Panc1 (cell line): ENCODE measurements around the gene OPN1SW.

Experiments used
- TF ChIP-seq, protein P1 (sequence below): fragments of 450-650 bp; IDR thresholded peaks from 2 replicates; pipeline ENCODE4 v1.5.1; 2017; ENCODE audit warnings: mild to moderate bottlenecking
- TF ChIP-seq, protein P2 (sequence below), 2 experiments: IDR thresholded peaks; 2 replicates each; pipeline ENCODE4 v1.6.1; 2011 to 2012; ENCODE audit warnings: low read depth in 2 of 2, control low read depth in 1 of 2, low read length in 1 of 2, mild to moderate bottlenecking in 1 of 2, moderate library complexity in 1 of 2; ENCODE audit not compliant: insufficient read depth in 1 of 2

DNA sequence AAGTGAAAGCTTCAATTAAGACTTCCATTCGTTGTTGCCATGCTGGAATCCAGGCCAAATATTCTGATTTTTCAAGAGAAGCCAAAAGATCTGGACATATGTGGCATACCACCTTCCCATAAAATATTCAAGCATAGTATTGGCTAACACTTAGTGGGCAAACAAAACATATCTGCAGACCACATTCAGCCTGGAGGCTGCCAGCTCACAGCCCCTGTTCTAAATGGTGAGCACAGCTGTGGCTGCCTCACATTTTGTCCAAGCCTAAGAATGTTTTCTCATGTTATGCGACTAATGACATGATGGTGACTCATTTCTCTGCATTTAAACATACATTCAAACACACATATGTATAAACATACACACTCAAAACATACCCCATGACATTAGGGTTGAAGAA is 47.0 kb downstream of the OPN1SW start:
- TF ChIP-seq, protein P1, sequence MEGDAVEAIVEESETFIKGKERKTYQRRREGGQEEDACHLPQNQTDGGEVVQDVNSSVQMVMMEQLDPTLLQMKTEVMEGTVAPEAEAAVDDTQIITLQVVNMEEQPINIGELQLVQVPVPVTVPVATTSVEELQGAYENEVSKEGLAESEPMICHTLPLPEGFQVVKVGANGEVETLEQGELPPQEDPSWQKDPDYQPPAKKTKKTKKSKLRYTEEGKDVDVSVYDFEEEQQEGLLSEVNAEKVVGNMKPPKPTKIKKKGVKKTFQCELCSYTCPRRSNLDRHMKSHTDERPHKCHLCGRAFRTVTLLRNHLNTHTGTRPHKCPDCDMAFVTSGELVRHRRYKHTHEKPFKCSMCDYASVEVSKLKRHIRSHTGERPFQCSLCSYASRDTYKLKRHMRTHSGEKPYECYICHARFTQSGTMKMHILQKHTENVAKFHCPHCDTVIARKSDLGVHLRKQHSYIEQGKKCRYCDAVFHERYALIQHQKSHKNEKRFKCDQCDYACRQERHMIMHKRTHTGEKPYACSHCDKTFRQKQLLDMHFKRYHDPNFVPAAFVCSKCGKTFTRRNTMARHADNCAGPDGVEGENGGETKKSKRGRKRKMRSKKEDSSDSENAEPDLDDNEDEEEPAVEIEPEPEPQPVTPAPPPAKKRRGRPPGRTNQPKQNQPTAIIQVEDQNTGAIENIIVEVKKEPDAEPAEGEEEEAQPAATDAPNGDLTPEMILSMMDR, result no peak
- TF ChIP-seq, protein P2, sequence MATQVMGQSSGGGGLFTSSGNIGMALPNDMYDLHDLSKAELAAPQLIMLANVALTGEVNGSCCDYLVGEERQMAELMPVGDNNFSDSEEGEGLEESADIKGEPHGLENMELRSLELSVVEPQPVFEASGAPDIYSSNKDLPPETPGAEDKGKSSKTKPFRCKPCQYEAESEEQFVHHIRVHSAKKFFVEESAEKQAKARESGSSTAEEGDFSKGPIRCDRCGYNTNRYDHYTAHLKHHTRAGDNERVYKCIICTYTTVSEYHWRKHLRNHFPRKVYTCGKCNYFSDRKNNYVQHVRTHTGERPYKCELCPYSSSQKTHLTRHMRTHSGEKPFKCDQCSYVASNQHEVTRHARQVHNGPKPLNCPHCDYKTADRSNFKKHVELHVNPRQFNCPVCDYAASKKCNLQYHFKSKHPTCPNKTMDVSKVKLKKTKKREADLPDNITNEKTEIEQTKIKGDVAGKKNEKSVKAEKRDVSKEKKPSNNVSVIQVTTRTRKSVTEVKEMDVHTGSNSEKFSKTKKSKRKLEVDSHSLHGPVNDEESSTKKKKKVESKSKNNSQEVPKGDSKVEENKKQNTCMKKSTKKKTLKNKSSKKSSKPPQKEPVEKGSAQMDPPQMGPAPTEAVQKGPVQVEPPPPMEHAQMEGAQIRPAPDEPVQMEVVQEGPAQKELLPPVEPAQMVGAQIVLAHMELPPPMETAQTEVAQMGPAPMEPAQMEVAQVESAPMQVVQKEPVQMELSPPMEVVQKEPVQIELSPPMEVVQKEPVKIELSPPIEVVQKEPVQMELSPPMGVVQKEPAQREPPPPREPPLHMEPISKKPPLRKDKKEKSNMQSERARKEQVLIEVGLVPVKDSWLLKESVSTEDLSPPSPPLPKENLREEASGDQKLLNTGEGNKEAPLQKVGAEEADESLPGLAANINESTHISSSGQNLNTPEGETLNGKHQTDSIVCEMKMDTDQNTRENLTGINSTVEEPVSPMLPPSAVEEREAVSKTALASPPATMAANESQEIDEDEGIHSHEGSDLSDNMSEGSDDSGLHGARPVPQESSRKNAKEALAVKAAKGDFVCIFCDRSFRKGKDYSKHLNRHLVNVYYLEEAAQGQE (IDR thresholded peaks at IDR 0.05; ENCODE audit: insufficient read depth in 1 of 2, low read depth in 2 of 2, low read length in 1 of 2), result no peak
